ENCODE measurements around the gene CUX1. TPM values are rescaled to one million over a fixed set of nuclear protein-coding genes. Genes with fewer than 3 reads are reported as not detected.
A peak's percentile ranks its signal among the peaks of the same experiment; 100 is the strongest.

CUX1 gene
- total and polyA plus RNA-seq, 2 of the 13 experiments (the other 11 are each of a cell fraction or from before 2014, with no cell fraction given), result 13.7 to 14.9 TPM

- TF ChIP-seq TOE1 (CRISPR knock-in tag; IDR thresholded peaks at IDR 0.05) (no peak), YEATS2 (CRISPR knock-in tag; IDR thresholded peaks at IDR 0.05; ENCODE audit: borderline replicate concordance) (peak; percentile 32; the same call in 1 of the 2 replicates), ZNF296 (CRISPR knock-in tag; conservative IDR thresholded peaks at IDR 0.05) (no peak), MED13 (CRISPR knock-in tag; IDR thresholded peaks at IDR 0.05) (no peak), ZNF574 (CRISPR knock-in tag; IDR thresholded peaks at IDR 0.05) (peak; percentile 15; the same call in 1 of the 2 replicates), RNF2 (conservative IDR thresholded peaks at IDR 0.05; ENCODE audit: low read depth) (no peak), ZNF788 (CRISPR knock-in tag; IDR thresholded peaks at IDR 0.05; ENCODE audit: borderline replicate concordance) (peak; percentile 32; the same call in 1 of the 2 replicates), MAFK (conservative IDR thresholded peaks at IDR 0.05 in 1 of 2, IDR thresholded peaks at IDR 0.05 in 1 of 2; ENCODE audit: low read length in 2 of 2) (no peak), ZFP82 (CRISPR knock-in tag; IDR thresholded peaks at IDR 0.05; ENCODE audit: borderline replicate concordance) (no peak), SRSF4 (IDR thresholded peaks at IDR 0.05; ENCODE audit: low read depth, low read length, poor library complexity, severe bottlenecking) (no peak), ZNF572 (CRISPR knock-in tag; IDR thresholded peaks at IDR 0.05) (peak; percentile 50), ZFP62 (CRISPR knock-in tag; IDR thresholded peaks at IDR 0.05) (no peak), PAF1 (CRISPR knock-in tag; IDR thresholded peaks at IDR 0.05) (no peak), IRF2 (CRISPR knock-in tag; IDR thresholded peaks at IDR 0.05) (no peak), BORCS8-MEF2B (CRISPR knock-in tag; IDR thresholded peaks at IDR 0.05) (peak; percentile 37; the same call in 1 of the 2 replicates), ZNF670 (CRISPR knock-in tag; IDR thresholded peaks at IDR 0.05; ENCODE audit: borderline replicate concordance) (no peak), CBFB (CRISPR knock-in tag; IDR thresholded peaks at IDR 0.05) (no peak), ZNF20 (CRISPR knock-in tag; IDR thresholded peaks at IDR 0.05) (no peak), PAXIP1 (CRISPR knock-in tag; conservative IDR thresholded peaks at IDR 0.05) (peak; percentile 48), ZBTB2 (CRISPR knock-in tag; IDR thresholded peaks at IDR 0.05; ENCODE audit: low read depth) (no peak), LCORL (IDR thresholded peaks at IDR 0.05) (no peak), LCORL (CRISPR knock-in tag; IDR thresholded peaks at IDR 0.05) (peak; percentile 92)
Observed at GRCh38 chr7:102272075-102272916, 454.9 kb downstream of the CUX1 start (continued).
